Activated effector memory CD4-positive, alpha-beta T cell treated with anti-CD3 and anti-CD28 coated beads, Interleukin-2, amount 50 U/mL, for 16 hours (primary cell): Measurements from ENCODE around the gene RAD21L1.

ENCODE experiments used
- DNase-seq: peaks from one replicate; pipeline ENCODE4 v3.0.0-alpha.2; 2020

Gene RAD21L1

GRCh38 chr20:1274485-1275311 lies 48.9 kb downstream of the RAD21L1 start:
- DNase-seq, result no peak

GRCh38 chr20:1275919-1276318 lies 50.1 kb downstream of the RAD21L1 start:
- no peak for DNase-seq

- no peak for DNase-seq
These were observed 51.9 kb downstream of the RAD21L1 start for GRCh38 chr20:1277529-1278322.

- no peak for DNase-seq
These were observed 53.1 kb downstream of the RAD21L1 start for GRCh38 chr20:1278993-1279392.

GRCh38 chr20:1280195-1281102 lies 54.6 kb downstream of the RAD21L1 start:
- no peak for DNase-seq

GRCh38 chr20:1281279-1282057 lies 55.6 kb downstream of the RAD21L1 start:
- no peak for DNase-seq

- no peak for DNase-seq
These were observed 57.1 kb downstream of the RAD21L1 start for GRCh38 chr20:1282966-1283365.

- no peak for DNase-seq
These were observed 58.0 kb downstream of the RAD21L1 start for GRCh38 chr20:1283522-1284510.

- DNase-seq, result peak; percentile 57
These were observed 60.6 kb downstream of the RAD21L1 start for GRCh38 chr20:1286267-1287024.

- peak; percentile 57 for DNase-seq
These were observed 61.5 kb downstream of the RAD21L1 start for GRCh38 chr20:1287306-1287705.

GRCh38 chr20:1287787-1288569 lies 62.1 kb downstream of the RAD21L1 start:
- peak; percentile 14 for DNase-seq

- DNase-seq, result no peak
These were observed 65.4 kb downstream of the RAD21L1 start for GRCh38 chr20:1291191-1291741.

GRCh38 chr20:1292620-1293019 lies 66.8 kb downstream of the RAD21L1 start:
- no peak for DNase-seq

GRCh38 chr20:1293641-1294379 lies 68.0 kb downstream of the RAD21L1 start:
- no peak for DNase-seq

- no peak for DNase-seq
These were observed 68.7 kb downstream of the RAD21L1 start for GRCh38 chr20:1294497-1294896.

GRCh38 chr20:1295276-1295930 lies 69.6 kb downstream of the RAD21L1 start:
- DNase-seq, result no peak

GRCh38 chr20:1296117-1296610 lies 70.3 kb downstream of the RAD21L1 start:
- DNase-seq, result no peak
